Gastroesophageal sphincter (tissue), 3 donors: ENCODE measurements around the gene RUFY3.

ENCODE experiments used
- CTCF ChIP-seq, 4 experiments: fragments of 200-600 bp in 2 of 4; fragments of 450-650 bp in 2 of 4; sonication (generic) in 1 of 4; IDR thresholded peaks; one replicate each; pipeline ENCODE4 v1.5.1; 2017 to 2019; ENCODE audit warnings: antibody characterized with exemption in 4 of 4, mild to moderate bottlenecking in 2 of 4, moderate library complexity in 2 of 4
- EP300 ChIP-seq: sonication (generic); formaldehyde crosslinking; IDR thresholded peaks from one replicate; pipeline ENCODE4 v1.6.1; 2017; ENCODE audit warnings: antibody characterized with exemption, mild to moderate bottlenecking
- POLR2A ChIP-seq, 2 donors: fragments of 450-650 bp; IDR thresholded peaks; one replicate each; pipeline ENCODE4 v1.6.1; 2017; ENCODE audit warnings: antibody characterized with exemption in 2 of 2, mild to moderate bottlenecking in 2 of 2, moderate library complexity in 1 of 2

DNA sequence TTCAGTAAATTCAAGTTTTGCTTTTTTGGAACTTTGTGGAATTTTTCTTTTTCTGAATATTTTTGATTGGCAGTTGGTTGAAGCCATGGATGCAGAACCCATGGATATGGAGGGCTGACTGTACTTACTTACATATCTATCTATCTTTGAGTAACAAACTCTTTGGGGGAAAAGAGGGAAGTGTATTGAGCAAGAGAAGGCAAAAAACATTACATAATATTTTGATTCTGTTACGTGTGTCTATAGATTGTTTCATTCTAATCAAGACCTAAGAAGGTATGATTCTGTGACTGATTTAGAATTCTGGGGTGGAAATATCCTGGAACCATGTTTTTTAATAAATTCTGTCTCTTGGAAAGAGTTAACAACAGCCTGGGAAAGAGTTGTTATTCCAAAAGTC is 86.4 kb downstream of the RUFY3 start:
- TF ChIP-seq EP300 (no peak), CTCF (IDR thresholded peaks at IDR 0.05) (no peak), POLR2A (IDR thresholded peaks at IDR 0.05) (no peak)
